Neuronal stem cell (in vitro differentiated cells): ENCODE results near the gene CARS2.

Experiments used
- DNase-seq: peaks from one replicate; pipeline ENCODE4 v3.0.0-alpha.2; 2013; ENCODE audit warnings: low spot score
- H2AFZ ChIP-seq: one replicate; pipeline ENCODE4 v1.6.1; 2013; ENCODE audit warnings: mild to moderate bottlenecking, low read length, inconsistent platforms
- H2AK5ac ChIP-seq: 2 replicates; pipeline ENCODE4 v1.6.1; 2013; ENCODE audit warnings: low read depth, mild to moderate bottlenecking, inconsistent platforms, low read length, moderate library complexity, mixed read lengths
- H2BK120ac ChIP-seq: 2 replicates; pipeline ENCODE4 v1.6.1; 2013; ENCODE audit warnings: low read depth, mild to moderate bottlenecking, inconsistent platforms, low read length, moderate library complexity, mixed read lengths
- H2BK12ac ChIP-seq: one replicate; pipeline ENCODE4 v1.6.1; 2013; ENCODE audit warnings: low read length, inconsistent platforms
- H2BK15ac ChIP-seq: 2 replicates; pipeline ENCODE4 v1.6.1; 2013; ENCODE audit warnings: mild to moderate bottlenecking, low read length, inconsistent platforms, mixed read lengths
- H2BK5ac ChIP-seq: one replicate; pipeline ENCODE4 v1.6.1; 2013; ENCODE audit warnings: inconsistent platforms, mild to moderate bottlenecking, low read length, moderate library complexity
- H3K14ac ChIP-seq: one replicate; pipeline ENCODE4 v1.6.1; 2013; ENCODE audit warnings: low read length, inconsistent platforms
- H3K18ac ChIP-seq: 2 replicates; pipeline ENCODE4 v1.6.1; 2013; ENCODE audit warnings: low read length, inconsistent platforms
- H3K23ac ChIP-seq: 2 replicates; pipeline ENCODE4 v1.6.1; 2013; ENCODE audit warnings: low read depth, mild to moderate bottlenecking, mixed read lengths, low read length, inconsistent platforms; ENCODE audit not compliant: poor library complexity
- H3K27ac ChIP-seq: replicated peaks from 3 replicates; pipeline ENCODE4 v1.5.1; 2013; ENCODE audit warnings: low read length, inconsistent platforms
- H3K27me3 ChIP-seq, 3 experiments: 2 replicates each; pipeline ENCODE4 v1.6.1; 2013; ENCODE audit warnings: low read length in 3 of 3, mild to moderate bottlenecking in 2 of 3, inconsistent platforms in 1 of 3, low read depth in 1 of 3, mixed read lengths in 1 of 3, moderate library complexity in 1 of 3; ENCODE audit not compliant: control insufficient read depth in 3 of 3, insufficient read depth in 3 of 3
- H3K36me3 ChIP-seq, 2 donors: replicated peaks in 1 of 2; 2 replicates each; pipeline ENCODE4 v1.6.1; 2013; ENCODE audit warnings: low read length in 2 of 2; ENCODE audit not compliant: control insufficient read depth in 2 of 2, insufficient read depth in 2 of 2
- H3K4ac ChIP-seq: 2 replicates; pipeline ENCODE4 v1.6.1; 2013; ENCODE audit warnings: inconsistent platforms, mild to moderate bottlenecking, low read length, moderate library complexity
- H3K4me1 ChIP-seq, 2 donors: 1 replicate in 1 of 2; 2 replicates in 1 of 2; pipeline ENCODE4 v1.6.1; 2013; ENCODE audit warnings: low read length in 2 of 2, low read depth in 1 of 2; ENCODE audit not compliant: control insufficient read depth in 2 of 2, insufficient read depth in 1 of 2
- H3K4me2 ChIP-seq: one replicate; pipeline ENCODE4 v1.6.1; 2013; ENCODE audit warnings: mild to moderate bottlenecking, low read length, inconsistent platforms; ENCODE audit not compliant: insufficient read depth, poor library complexity, severe bottlenecking
- H3K4me3 ChIP-seq, 2 donors: 2 replicates each; pipeline ENCODE4 v1.5.1; 2013; ENCODE audit warnings: low read length in 2 of 2, mild to moderate bottlenecking in 2 of 2, inconsistent platforms in 1 of 2, moderate library complexity in 1 of 2
- H3K79me1 ChIP-seq: one replicate; pipeline ENCODE4 v1.6.1; 2013; ENCODE audit warnings: low read depth, mild to moderate bottlenecking, inconsistent platforms, low read length, moderate library complexity
- H3K9ac ChIP-seq: one replicate; pipeline ENCODE4 v1.6.1; 2013; ENCODE audit warnings: mild to moderate bottlenecking, low read depth, low read length, inconsistent platforms; ENCODE audit not compliant: poor library complexity
- H3K9me3 ChIP-seq, 2 donors: replicated peaks in 1 of 2; 2 replicates each; pipeline versions ENCODE3 to v1.6.1; 2013; ENCODE audit warnings: low read length in 2 of 2, mild to moderate bottlenecking in 2 of 2, inconsistent platforms in 1 of 2, low read depth in 1 of 2, mixed read lengths in 1 of 2, moderate library complexity in 1 of 2; ENCODE audit not compliant: control insufficient read depth in 2 of 2, insufficient read depth in 1 of 2
- H4K8ac ChIP-seq: one replicate; pipeline ENCODE4 v1.6.1; 2013; ENCODE audit warnings: low read depth, mild to moderate bottlenecking, inconsistent platforms, low read length, moderate library complexity
- H4K91ac ChIP-seq: one replicate; pipeline ENCODE4 v1.6.1; 2013; ENCODE audit warnings: low read length, low read depth, mild to moderate bottlenecking, inconsistent platforms; ENCODE audit not compliant: poor library complexity
- WGBS, 2 donors: extraction: QIAGEN DNeasy Blood & Tissue Kit; methylation state at CpG; one replicate each; pipeline ENCODE4 v1.1.7; 2013; ENCODE audit warnings: missing lambda C conversion rate in 2 of 2, mixed read lengths in 1 of 2; ENCODE audit not compliant: insufficient read length in 2 of 2, insufficient replicate concordance in 1 of 2; ENCODE audit errors: extremely low coverage in 2 of 2; 5-methylcytosine and 5-hydroxymethylcytosine counted together

Gene CARS2

GRCh38 chr13:110600980-110601379, 104.9 kb downstream of the CARS2 start:
- Histone ChIP-seq H3K18ac (peak overlapping the region; percentile 63), H2BK12ac (no peak overlapping the region), H2AFZ (no peak overlapping the region), H4K91ac (no peak overlapping the region), H3K23ac (no peak overlapping the region), H2BK120ac (no peak overlapping the region), H2AK5ac (no peak overlapping the region), H3K4me1 (peaks cover 0 to 2% of the 10 kb centered on the region in 2 donors), H3K9me3 (no peaks in the 10 kb centered on the region), H2BK5ac (no peak overlapping the region), H3K9ac (no peak overlapping the region), H3K27ac (no peak overlapping the region), H3K36me3 (no peaks in the 10 kb centered on the region), H3K4me2 (no peak overlapping the region), H3K27me3 (peaks cover 0 to 5% (median 0%) of the 10 kb centered on the region in 3 experiments), H3K14ac (no peak overlapping the region), H2BK15ac (no peak overlapping the region), H3K79me1 (no peaks in the 10 kb centered on the region), H3K4me3 (no peak overlapping the region), H4K8ac (no peak overlapping the region), H3K4ac (no peak overlapping the region)
- DNase-seq: no peak
- no CpG with 5 or more reads among the region's 4 CpGs for whole genome bisulfite sequencing, 2 donors

GRCh38 chr13:110600261-110600819, 105.6 kb downstream of the CARS2 start:
- H3K4me3 ChIP-seq: no peak overlapping the region
- H3K4me2 ChIP-seq: no peak overlapping the region
- no peak overlapping the region for H2BK15ac ChIP-seq
- no peaks in the 10 kb centered on the region for H3K36me3 ChIP-seq
- no peak overlapping the region for H3K9ac ChIP-seq
- no peak overlapping the region for H3K27ac ChIP-seq
- no peak overlapping the region for H3K14ac ChIP-seq
- no peaks in the 10 kb centered on the region for H3K79me1 ChIP-seq
- peak overlapping the region; percentile 13 for H2AK5ac ChIP-seq
- H3K27me3 ChIP-seq: peaks cover 0 to 5% (median 0%) of the 10 kb centered on the region in 3 experiments
- H3K9me3 ChIP-seq: no peaks in the 10 kb centered on the region
- no peak overlapping the region for H3K18ac ChIP-seq
- H4K8ac ChIP-seq: no peak overlapping the region
- no peak overlapping the region for H2BK5ac ChIP-seq
- peaks cover 0 to 2% of the 10 kb centered on the region in 2 donors for H3K4me1 ChIP-seq
- H4K91ac ChIP-seq: no peak overlapping the region
- WGBS, 2 donors: no CpG with 5 or more reads among the region's 10 CpGs
- DNase-seq: no peak
- peak overlapping the region; percentile 66 for H2BK12ac ChIP-seq
- H3K4ac ChIP-seq: no peak overlapping the region
- H2BK120ac ChIP-seq: no peak overlapping the region
- no peak overlapping the region for H2AFZ ChIP-seq
- H3K23ac ChIP-seq: no peak overlapping the region

- Histone ChIP-seq H4K91ac (no peak overlapping the region), H2AFZ (no peak overlapping the region), H4K8ac (no peak overlapping the region), H2BK12ac (no peak overlapping the region), H3K23ac (no peak overlapping the region), H3K36me3 (no peaks in the 10 kb centered on the region), H3K4ac (no peak overlapping the region), H3K79me1 (no peaks in the 10 kb centered on the region), H3K4me3 (no peak overlapping the region), H2BK120ac (no peak overlapping the region), H3K4me2 (no peak overlapping the region), H2BK15ac (no peak overlapping the region), H3K9me3 (no peaks in the 10 kb centered on the region), H2BK5ac (no peak overlapping the region), H3K9ac (no peak overlapping the region), H3K27ac (no peak overlapping the region), H3K14ac (no peak overlapping the region), H2AK5ac (no peak overlapping the region), H3K4me1 (peaks cover 0 to 2% of the 10 kb centered on the region in 2 donors), H3K18ac (peak overlapping the region; percentile 5), H3K27me3 (peaks cover 0 to 5% (median 0%) of the 10 kb centered on the region in 3 experiments)
- no peak for DNase-seq
- WGBS, 2 donors: no CpG with 5 or more reads among the region's 16 CpGs
Observed at GRCh38 chr13:110597041-110597689, 108.8 kb downstream of the CARS2 start.

- peaks cover 0 to 14% (median 0%) of the 10 kb centered on the region in 3 experiments for H3K27me3 ChIP-seq
- H3K14ac ChIP-seq: no peak overlapping the region
- no peak overlapping the region for H2AK5ac ChIP-seq
- no peak overlapping the region for H2BK5ac ChIP-seq
- no peak for DNase-seq
- H3K18ac ChIP-seq: no peak overlapping the region
- no peak overlapping the region for H4K91ac ChIP-seq
- H3K4me2 ChIP-seq: no peak overlapping the region
- H2BK120ac ChIP-seq: no peak overlapping the region
- H3K27ac ChIP-seq: no peak overlapping the region
- no peak overlapping the region for H2BK15ac ChIP-seq
- H2AFZ ChIP-seq: no peak overlapping the region
- no CpG with 5 or more reads among the region's 6 CpGs for WGBS, 2 donors
- H2BK12ac ChIP-seq: no peak overlapping the region
- no peaks in the 10 kb centered on the region for H3K9me3 ChIP-seq
- no peak overlapping the region for H3K4ac ChIP-seq
- no peak overlapping the region for H3K23ac ChIP-seq
- H3K36me3 ChIP-seq: no peaks in the 10 kb centered on the region
- no peak overlapping the region for H4K8ac ChIP-seq
- H3K79me1 ChIP-seq: no peaks in the 10 kb centered on the region
- H3K4me3 ChIP-seq: no peak overlapping the region
- no peak overlapping the region for H3K9ac ChIP-seq
- no peaks in the 10 kb centered on the region for H3K4me1 ChIP-seq
Observed at GRCh38 chr13:110593430-110594130, 112.3 kb downstream of the CARS2 start.
